WTC11 (cell line): ENCODE data around the gene SIGLEC5.

ENCODE experiments used
- GTF2I ChIP-seq: fragments of 250-450 bp; sonication (Bioruptor Pico); conservative IDR thresholded peaks from 2 replicates; pipeline ENCODE4 v1.4.0; 2021; ENCODE audit warnings: mild to moderate bottlenecking
- JUN ChIP-seq: sonication (generic); formaldehyde crosslinking; IDR thresholded peaks from 2 replicates; pipeline ENCODE4 v1.8.0; 2023; ENCODE audit warnings: mild to moderate bottlenecking, missing genetic modification reagents

GRCh38 chr19:51621178-51621577, 9.0 kb downstream of the SIGLEC5 start:
- TF ChIP-seq GTF2I (CRISPR knock-in tag) (no peak), JUN (CRISPR knock-in tag) (no peak)
